ENCODE data around the gene ZNF385D.
A peak's percentile ranks its signal among the peaks of the same experiment; 100 is the strongest.

Gene ZNF385D

GRCh38 chr3:21682206-21682605, 68.8 kb downstream of the ZNF385D start:
- DNase-seq = no peak

- DNase-seq = no peak
Measured at GRCh38 chr3:21673393-21673792, 77.6 kb downstream of the ZNF385D start.

GRCh38 chr3:21672303-21672702, 78.7 kb downstream of the ZNF385D start:
- no peak for DNase-seq

GRCh38 chr3:21670386-21670785, 80.6 kb downstream of the ZNF385D start:
- DNase-seq = no peak

- DNase-seq = no peak
Measured at GRCh38 chr3:21668012-21668411, 83.0 kb downstream of the ZNF385D start.

GRCh38 chr3:21665444-21666100, 85.4 kb downstream of the ZNF385D start:
- DNase-seq = no peak

- DNase-seq = no peak
Measured at GRCh38 chr3:21664996-21665395, 86.0 kb downstream of the ZNF385D start.

GRCh38 chr3:21662403-21662802, 88.6 kb downstream of the ZNF385D start:
- DNase-seq = no peak

- DNase-seq = no peak
Measured at GRCh38 chr3:21654662-21655061, 96.3 kb downstream of the ZNF385D start.

- DNase-seq = no peak
Measured at GRCh38 chr3:21654241-21654640, 96.8 kb downstream of the ZNF385D start.

GRCh38 chr3:21649519-21649918, 101.5 kb downstream of the ZNF385D start:
- no peak for DNase-seq

- DNase-seq = no peak
Measured at GRCh38 chr3:21647961-21648360, 103.0 kb downstream of the ZNF385D start.

- DNase-seq = no peak
Measured at GRCh38 chr3:21645121-21645897, 105.7 kb downstream of the ZNF385D start.

GRCh38 chr3:21644268-21644667, 106.7 kb downstream of the ZNF385D start:
- DNase-seq = no peak

- no peak for DNase-seq
Measured at GRCh38 chr3:21643752-21644151, 107.3 kb downstream of the ZNF385D start.

- DNase-seq = no peak
Measured at GRCh38 chr3:21642433-21642832, 108.6 kb downstream of the ZNF385D start.

- DNase-seq = no peak
Measured at GRCh38 chr3:21641959-21642358, 109.1 kb downstream of the ZNF385D start.

- DNase-seq = no peak
Measured at GRCh38 chr3:21638488-21638887, 112.5 kb downstream of the ZNF385D start.

- DNase-seq = no peak
Measured at GRCh38 chr3:21634112-21634511, 116.9 kb downstream of the ZNF385D start.

GRCh38 chr3:21624524-21624923, 126.5 kb downstream of the ZNF385D start:
- no peak for DNase-seq

- peak; percentile 47 for DNase-seq
Measured at GRCh38 chr3:21621181-21621651, 129.8 kb downstream of the ZNF385D start.

GRCh38 chr3:21620511-21621155, 130.4 kb downstream of the ZNF385D start:
- peak; percentile 35 for DNase-seq

GRCh38 chr3:21618695-21619094, 132.3 kb downstream of the ZNF385D start:
- no peak for DNase-seq
